Measurements from ENCODE around the gene OASL. TPM values are rescaled to one million over a fixed set of nuclear protein-coding genes. Genes with fewer than 3 reads are reported as not detected.
"Not testable (repeated sequence)": the region's sequence is repeated elsewhere in the genome, so short reads cannot be mapped to it uniquely, and the experiment has no call there.

The OASL gene
- total and polyA plus RNA-seq, 4 donors = 0.49 to 3.1 (median 1.3) TPM

DNA sequence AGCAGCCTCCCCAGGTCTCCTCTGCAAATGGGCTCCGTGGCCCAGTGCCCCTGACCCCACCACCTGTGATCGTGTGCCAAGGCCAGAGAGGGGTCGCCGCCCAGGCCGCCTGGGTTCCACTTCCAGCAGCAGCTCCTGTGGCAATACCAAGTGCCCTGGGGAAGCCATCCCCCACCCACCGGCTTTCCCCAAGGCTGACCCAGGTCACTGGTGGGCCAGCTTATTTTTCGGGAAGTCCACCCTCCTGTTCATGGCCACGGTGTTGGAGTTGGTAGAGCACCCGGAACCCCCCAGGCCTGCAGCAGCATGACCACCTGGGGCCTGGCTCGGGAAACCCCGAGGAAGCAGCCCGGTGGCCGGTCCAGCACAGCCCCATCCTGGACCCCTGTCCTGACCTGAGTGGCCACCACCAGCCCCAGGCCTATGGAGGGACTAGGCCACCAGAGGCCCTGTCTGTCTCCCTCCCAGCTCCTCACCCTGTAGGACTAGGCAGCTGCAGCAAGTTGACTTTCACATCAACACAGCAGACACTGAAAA is 40.8 kb upstream of the OASL start:
- Histone ChIP-seq H3K36me3 (ENCODE audit: control insufficient read depth in 1 of 2, insufficient read depth in 2 of 2, low read length in 1 of 2) (no peaks in the 10 kb centered on the region), H3K4me3 (ENCODE audit: low read length in 2 of 2) (no peak overlapping the region), H3K27ac (ENCODE audit: low read depth in 1 of 2, low read length in 2 of 2) (no peak overlapping the region), H3K9me3 (ENCODE audit: control insufficient read depth, low read length) (no peaks in the 10 kb centered on the region), H3K4me1 (ENCODE audit: control insufficient read depth in 1 of 2, insufficient read depth in 2 of 2, low read length in 2 of 2) (no peaks in the 10 kb centered on the region), H3K27me3 (ENCODE audit: control insufficient read depth in 1 of 2, insufficient read depth in 2 of 2, low read length in 1 of 2) (no peaks in the 10 kb centered on the region)
- WGBS, 2 donors = 82 to 91% methylated on average over 13 of the region's 13 CpGs
- ATAC-seq (ENCODE audit: low FRiP score) (peak; percentile 44), DNase-seq (no peak)
- intact Hi-C loops (cut with DNase I) = no loop called here

DNA sequence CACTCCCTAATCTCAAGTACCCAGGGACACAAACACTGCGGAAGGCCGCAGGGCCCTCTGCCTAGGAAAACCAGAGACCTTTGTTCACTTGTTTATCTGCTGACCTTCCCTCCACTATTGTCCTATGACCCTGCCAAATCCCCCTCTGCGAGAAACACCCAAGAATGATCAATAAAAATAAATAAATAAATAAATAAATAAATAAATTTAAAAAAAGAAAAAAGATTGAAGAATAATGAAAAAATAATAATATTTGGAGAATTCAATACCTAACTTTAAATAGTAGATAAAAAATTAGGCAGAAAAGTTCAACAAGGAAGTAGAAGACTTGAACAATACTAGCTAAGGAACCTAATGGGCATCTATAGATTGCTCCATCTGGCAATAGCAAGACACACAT is 38.4 kb upstream of the OASL start:
- H3K4me3 ChIP-seq (ENCODE audit: low read length in 2 of 2); H3K27ac ChIP-seq (ENCODE audit: low read depth in 1 of 2, low read length in 2 of 2); H3K9me3 ChIP-seq (ENCODE audit: control insufficient read depth, low read length); H3K4me1 ChIP-seq (ENCODE audit: control insufficient read depth in 1 of 2, insufficient read depth in 2 of 2, low read length in 2 of 2); ATAC-seq (ENCODE audit: low FRiP score); H3K27me3 ChIP-seq (ENCODE audit: control insufficient read depth in 1 of 2, insufficient read depth in 2 of 2, low read length in 1 of 2); DNase-seq; H3K36me3 ChIP-seq (ENCODE audit: control insufficient read depth in 1 of 2, insufficient read depth in 2 of 2, low read length in 1 of 2); intact Hi-C loops (cut with DNase I): not testable (repeated sequence)
- 83 to 95% methylated on average over 1 of the region's 3 CpGs for WGBS, 2 donors

DNA sequence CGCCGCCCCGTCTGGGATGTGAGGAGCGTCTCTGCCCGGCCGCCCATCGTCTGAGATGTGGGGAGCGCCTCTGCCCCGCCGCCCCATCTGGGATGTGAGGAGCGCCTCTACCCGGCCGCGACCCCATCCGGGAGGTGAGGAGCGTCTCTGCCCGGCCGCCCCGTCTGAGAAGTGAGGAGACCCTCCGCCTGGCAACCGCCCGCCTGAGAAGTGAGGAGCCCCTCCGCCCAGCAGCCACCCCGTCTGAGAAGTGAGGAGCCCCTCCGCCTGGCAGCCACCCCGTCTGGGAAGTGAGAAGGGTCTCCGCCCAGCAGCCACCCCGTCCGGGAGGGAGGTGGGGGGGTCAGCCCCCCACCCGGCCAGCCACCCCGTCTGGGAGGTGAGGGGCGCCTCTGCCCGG is 36.9 kb upstream of the OASL start:
- H3K4me1 ChIP-seq (ENCODE audit: control insufficient read depth in 1 of 2, insufficient read depth in 2 of 2, low read length in 2 of 2); H3K27ac ChIP-seq (ENCODE audit: low read depth in 1 of 2, low read length in 2 of 2); H3K4me3 ChIP-seq (ENCODE audit: low read length in 2 of 2); intact Hi-C loops (cut with DNase I); DNase-seq; H3K27me3 ChIP-seq (ENCODE audit: control insufficient read depth in 1 of 2, insufficient read depth in 2 of 2, low read length in 1 of 2); ATAC-seq (ENCODE audit: low FRiP score); H3K9me3 ChIP-seq (ENCODE audit: control insufficient read depth, low read length); H3K36me3 ChIP-seq (ENCODE audit: control insufficient read depth in 1 of 2, insufficient read depth in 2 of 2, low read length in 1 of 2): not testable (repeated sequence)
- WGBS, 2 donors = 90 to 93% methylated on average over 7 to 33 of the region's 33 CpGs

DNA sequence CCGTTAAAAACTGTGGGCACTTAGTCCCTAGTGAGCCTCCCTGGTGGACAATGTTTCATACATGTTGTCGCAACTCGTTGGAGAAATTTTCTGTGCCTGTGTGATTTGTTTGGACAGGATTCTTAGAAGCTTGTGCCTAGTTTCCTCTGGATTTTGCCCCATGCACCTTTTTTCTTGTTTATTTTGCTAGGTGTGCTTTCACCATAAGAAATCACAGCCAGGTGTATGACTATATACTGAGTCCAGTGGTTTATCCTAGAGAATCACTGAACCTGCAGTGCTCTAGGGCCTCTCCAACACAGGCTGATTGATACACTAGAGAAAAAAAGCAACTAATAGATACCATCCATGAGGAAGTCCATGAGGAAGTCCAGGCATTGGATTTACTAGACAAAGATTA is 33.1 kb upstream of the OASL start:
- Histone ChIP-seq H3K27ac (ENCODE audit: low read depth in 1 of 2, low read length in 2 of 2) (no peak overlapping the region), H3K4me1 (ENCODE audit: control insufficient read depth in 1 of 2, insufficient read depth in 2 of 2, low read length in 2 of 2) (no peaks in the 10 kb centered on the region), H3K36me3 (ENCODE audit: control insufficient read depth in 1 of 2, insufficient read depth in 2 of 2, low read length in 1 of 2) (no peaks in the 10 kb centered on the region), H3K4me3 (ENCODE audit: low read length in 2 of 2) (peak overlapping the region in 1 of 2 donors; percentile 3), H3K9me3 (ENCODE audit: control insufficient read depth, low read length) (peaks cover 8% of the 10 kb centered on the region), H3K27me3 (ENCODE audit: control insufficient read depth in 1 of 2, insufficient read depth in 2 of 2, low read length in 1 of 2) (no peaks in the 10 kb centered on the region)
- DNase-seq (no peak), ATAC-seq (ENCODE audit: low FRiP score) (no peak)
- WGBS, 2 donors = 86 to 87% methylated on average over 3 of the region's 3 CpGs
- intact Hi-C loops (cut with DNase I) = no loop called here

DNA sequence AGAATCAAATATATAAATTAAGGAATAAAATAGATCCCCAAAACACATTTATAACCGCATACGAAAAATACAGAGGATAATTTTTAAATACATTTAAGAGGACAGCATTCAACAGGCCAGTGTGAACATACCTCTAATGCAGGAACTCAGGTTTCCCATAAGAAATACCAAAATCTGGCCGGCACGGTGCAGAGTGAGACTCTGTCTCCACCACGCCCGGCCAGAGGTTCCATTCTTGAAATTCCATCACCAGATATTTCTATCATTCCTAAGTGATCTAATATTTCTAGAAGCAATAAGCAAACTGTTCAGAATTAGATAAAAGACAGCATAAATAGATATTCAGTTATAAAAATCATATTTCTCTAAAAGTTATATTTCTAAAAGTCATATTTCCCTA is 30.2 kb upstream of the OASL start:
- Histone ChIP-seq H3K36me3 (ENCODE audit: control insufficient read depth in 1 of 2, insufficient read depth in 2 of 2, low read length in 1 of 2) (no peaks in the 10 kb centered on the region), H3K9me3 (ENCODE audit: control insufficient read depth, low read length) (peaks cover 8% of the 10 kb centered on the region), H3K27ac (ENCODE audit: low read depth in 1 of 2, low read length in 2 of 2) (no peak overlapping the region), H3K4me1 (ENCODE audit: control insufficient read depth in 1 of 2, insufficient read depth in 2 of 2, low read length in 2 of 2) (no peaks in the 10 kb centered on the region), H3K4me3 (ENCODE audit: low read length in 2 of 2) (no peak overlapping the region), H3K27me3 (ENCODE audit: control insufficient read depth in 1 of 2, insufficient read depth in 2 of 2, low read length in 1 of 2) (no peaks in the 10 kb centered on the region)
- DNase-seq (no peak), ATAC-seq (ENCODE audit: low FRiP score) (no peak)
- 67 to 81% methylated on average over 6 of the region's 6 CpGs for WGBS, 2 donors
- intact Hi-C loops (cut with DNase I) = no loop called here

DNA sequence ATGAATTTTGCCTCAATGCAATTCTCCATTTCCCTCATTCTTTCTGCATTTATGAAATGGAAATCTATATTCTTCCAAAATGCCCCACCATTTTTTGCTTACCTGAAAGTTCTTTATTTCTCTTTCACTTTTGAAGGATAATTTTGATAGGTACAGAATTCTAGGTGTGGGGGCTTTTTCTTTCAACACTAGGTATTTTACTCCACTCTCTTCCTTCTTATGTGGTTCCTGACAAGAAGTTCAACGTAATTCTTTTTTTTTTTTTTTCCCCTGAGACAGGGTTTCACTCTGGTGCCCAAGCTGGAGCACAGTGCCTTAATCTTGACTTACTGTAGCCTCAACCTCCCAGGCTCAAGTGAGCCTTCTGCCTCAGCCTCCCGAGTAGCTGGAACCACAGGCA is 26.3 kb upstream of the OASL start:
- Histone ChIP-seq H3K36me3 (ENCODE audit: control insufficient read depth in 1 of 2, insufficient read depth in 2 of 2, low read length in 1 of 2) (no peaks in the 10 kb centered on the region), H3K27ac (ENCODE audit: low read depth in 1 of 2, low read length in 2 of 2) (no peak overlapping the region), H3K4me3 (ENCODE audit: low read length in 2 of 2) (no peak overlapping the region), H3K9me3 (ENCODE audit: control insufficient read depth, low read length) (no peaks in the 10 kb centered on the region), H3K27me3 (ENCODE audit: control insufficient read depth in 1 of 2, insufficient read depth in 2 of 2, low read length in 1 of 2) (no peaks in the 10 kb centered on the region), H3K4me1 (ENCODE audit: control insufficient read depth in 1 of 2, insufficient read depth in 2 of 2, low read length in 2 of 2) (no peaks in the 10 kb centered on the region)
- no peak for DNase-seq
- 49 to 53% methylated on average over 2 of the region's 2 CpGs for WGBS, 2 donors
- intact Hi-C loops (cut with DNase I) = no loop called here
- no peak for ATAC-seq (ENCODE audit: low FRiP score)

DNA sequence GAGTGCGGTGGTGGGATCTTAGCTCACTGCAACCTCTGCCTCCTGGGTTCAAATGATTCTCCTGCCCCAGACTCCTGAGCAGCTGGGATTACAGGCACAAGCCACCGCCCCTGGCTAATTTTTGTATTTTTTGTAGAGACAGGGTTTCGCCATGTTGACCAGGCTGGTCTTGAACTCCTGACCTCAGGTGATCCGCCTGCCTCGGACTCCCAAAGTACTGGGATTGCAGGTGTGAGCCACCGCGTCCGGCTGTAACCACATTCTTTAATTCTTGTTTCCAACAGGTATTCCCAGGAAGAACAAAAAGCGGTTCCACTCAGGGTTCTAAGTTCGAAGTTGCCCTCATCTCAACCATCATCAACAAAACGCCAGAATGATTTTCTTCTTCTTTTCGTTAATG is 25.5 kb upstream of the OASL start:
- 92 to 93% methylated on average over 12 of the region's 12 CpGs for WGBS, 2 donors
- intact Hi-C loops (cut with DNase I); H3K4me3 ChIP-seq (ENCODE audit: low read length in 2 of 2); ATAC-seq (ENCODE audit: low FRiP score); H3K36me3 ChIP-seq (ENCODE audit: control insufficient read depth in 1 of 2, insufficient read depth in 2 of 2, low read length in 1 of 2); H3K4me1 ChIP-seq (ENCODE audit: control insufficient read depth in 1 of 2, insufficient read depth in 2 of 2, low read length in 2 of 2); H3K27ac ChIP-seq (ENCODE audit: low read depth in 1 of 2, low read length in 2 of 2); DNase-seq; H3K27me3 ChIP-seq (ENCODE audit: control insufficient read depth in 1 of 2, insufficient read depth in 2 of 2, low read length in 1 of 2); H3K9me3 ChIP-seq (ENCODE audit: control insufficient read depth, low read length): not testable (repeated sequence)

DNA sequence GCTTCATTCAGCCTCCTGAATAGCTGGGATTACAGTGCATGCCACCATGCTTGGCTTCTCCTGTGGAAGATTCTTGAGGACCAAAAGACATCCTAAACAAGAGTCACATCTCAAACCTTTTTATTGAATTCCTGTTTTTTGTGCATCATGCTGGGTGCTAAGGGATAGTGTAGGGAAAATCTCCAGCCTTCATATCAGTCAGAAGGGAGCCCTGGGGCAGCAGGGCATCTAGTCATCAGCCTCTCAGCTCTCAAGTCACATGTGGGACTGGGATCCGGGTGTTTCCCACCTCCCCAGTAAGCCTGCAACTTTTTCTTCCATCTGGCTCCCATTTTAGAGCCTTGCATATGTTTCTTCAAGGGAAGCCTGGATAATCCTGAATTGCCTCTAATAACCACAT is 25.1 kb upstream of the OASL start:
- no peaks in the 10 kb centered on the region for H3K27me3 ChIP-seq (ENCODE audit: control insufficient read depth in 1 of 2, insufficient read depth in 2 of 2, low read length in 1 of 2)
- no peak overlapping the region for H3K27ac ChIP-seq (ENCODE audit: low read depth in 1 of 2, low read length in 2 of 2)
- intact Hi-C loops (cut with DNase I) = no loop called here
- DNase-seq = no peak
- H3K4me3 ChIP-seq (ENCODE audit: low read length in 2 of 2) = no peak overlapping the region
- H3K36me3 ChIP-seq (ENCODE audit: control insufficient read depth in 1 of 2, insufficient read depth in 2 of 2, low read length in 1 of 2) = no peaks in the 10 kb centered on the region
- ATAC-seq (ENCODE audit: low FRiP score) = no peak
- H3K9me3 ChIP-seq (ENCODE audit: control insufficient read depth, low read length) = no peaks in the 10 kb centered on the region
- no peaks in the 10 kb centered on the region for H3K4me1 ChIP-seq (ENCODE audit: control insufficient read depth in 1 of 2, insufficient read depth in 2 of 2, low read length in 2 of 2)
- 79 to 89% methylated on average over 1 of the region's 1 CpG for WGBS, 2 donors

DNA sequence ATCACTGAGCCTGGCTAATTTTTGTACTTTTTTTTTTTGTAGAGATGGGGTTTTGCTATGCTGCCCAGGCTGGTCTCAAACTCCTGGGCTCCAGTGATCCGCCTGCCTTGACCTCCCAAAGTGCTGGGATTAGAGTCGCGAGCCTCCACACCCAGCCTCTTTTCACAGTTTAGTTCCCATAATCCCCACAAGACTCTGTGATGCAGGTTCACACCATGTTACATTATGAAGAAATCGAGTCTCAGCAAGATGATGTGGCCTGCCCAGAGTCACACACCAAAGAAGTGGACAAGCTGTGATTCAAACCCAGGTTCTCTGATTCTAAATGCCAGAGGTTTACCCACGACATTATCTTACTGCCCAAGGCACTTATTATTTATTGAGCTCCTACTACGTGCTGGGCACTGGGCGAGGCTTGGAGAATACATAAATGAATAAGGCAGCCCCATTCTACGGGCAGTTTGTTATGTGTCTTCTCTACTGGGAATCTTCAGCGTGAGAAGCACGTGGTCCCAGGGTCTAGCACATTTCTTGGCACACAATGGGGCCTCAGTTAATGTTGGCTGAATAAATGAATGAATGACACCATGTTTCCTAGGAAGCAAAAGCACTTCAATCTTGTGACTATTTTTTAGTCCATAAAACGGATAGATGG is 23.5 kb upstream of the OASL start:
- WGBS, 2 donors = 84 to 86% methylated on average over 11 of the region's 11 CpGs
- Histone ChIP-seq H3K4me3 (ENCODE audit: low read length in 2 of 2) (no peak overlapping the region), H3K36me3 (ENCODE audit: control insufficient read depth in 1 of 2, insufficient read depth in 2 of 2, low read length in 1 of 2) (no peaks in the 10 kb centered on the region), H3K27ac (ENCODE audit: low read depth in 1 of 2, low read length in 2 of 2) (no peak overlapping the region), H3K4me1 (ENCODE audit: control insufficient read depth in 1 of 2, insufficient read depth in 2 of 2, low read length in 2 of 2) (no peaks in the 10 kb centered on the region), H3K9me3 (ENCODE audit: control insufficient read depth, low read length) (no peaks in the 10 kb centered on the region), H3K27me3 (ENCODE audit: control insufficient read depth in 1 of 2, insufficient read depth in 2 of 2, low read length in 1 of 2) (no peaks in the 10 kb centered on the region)
- DNase-seq = no peak
- intact Hi-C loops (cut with DNase I) = no loop called here
- no peak for ATAC-seq (ENCODE audit: low FRiP score)

All from aorta (tissue), 5 donors.